K562 (cell line): ENCODE results near the gene ODAD3. TPM values are rescaled to one million over a fixed set of nuclear protein-coding genes. Genes with fewer than 3 reads are reported as not detected.
"Not testable (repeated sequence)": the region's sequence is repeated elsewhere in the genome, so short reads cannot be mapped to it uniquely, and the experiment has no call there.

ENCODE experiments used
- ATAC-seq: fragments of 200-7000 bp; cut with Tn5 transposase; 3 replicates; pipeline ENCODE4 v1.9.1; 2020; ENCODE audit warnings: moderate library complexity
- BruUV-seq: library from RNA; stranded (reverse); fragments of 400-500 nt; replicated peaks from 2 replicates; lab custom pipeline; 2021; lab: Mats Ljungman, UMichigan
- CTCF ChIA-PET: fragments of 300-600 bp; formaldehyde crosslinking; extraction: SDS; loops from one replicate; lab custom pipeline; 2021; ENCODE audit warnings: low intra/inter-chr PET ratio; lab: Yijun Ruan, JAX
- POLR2A ChIA-PET: fragments of 300-600, 350-650 bp; sonication (Branson Sonifier 250); formaldehyde crosslinking; extraction: SDS; loops from one replicate; lab custom pipeline; 2021; ENCODE audit warnings: antibody characterized with exemption, inconsistent platforms; lab: Yijun Ruan, JAX
- DNase-seq, 4 experiments: peaks; one replicate each; pipeline versions ENCODE4 v3.0.0 to v3.0.0-alpha.2; 2011 to 2018; ENCODE audit warnings: low spot score in 3 of 4, mixed read lengths in 3 of 4; ENCODE audit errors: extremely low read depth in 1 of 4
- FAIRE-seq: peaks from 2 replicates; lab custom pipeline; 2011; peaks lifted over from hg19 to GRCh38; lab: Jason Lieb, UNC
- H2AFZ ChIP-seq: 2 replicates; pipeline ENCODE4 v1.6.0; 2011; ENCODE audit warnings: low read depth, low read length, control low read depth, inconsistent platforms
- H3K27ac ChIP-seq: fragments of 200-600 bp; 3 replicates; pipeline ENCODE4 v1.8.0; 2011; ENCODE audit warnings: low read depth, mild to moderate bottlenecking, control low read depth, inconsistent platforms, low read length, moderate library complexity, mixed read lengths; ENCODE audit errors: extremely low read depth
- H3K27me3 ChIP-seq, 2 experiments: fragments of 300-600 bp in 1 of 2; 2 replicates in 1 of 2; 3 replicates in 1 of 2; pipeline versions ENCODE4 v1.6.0 to v1.8.0; 2011; ENCODE audit warnings: inconsistent platforms in 2 of 2, low read length in 2 of 2, mild to moderate bottlenecking in 1 of 2, mixed read lengths in 1 of 2, moderate library complexity in 1 of 2; ENCODE audit not compliant: control insufficient read depth in 2 of 2, insufficient read depth in 2 of 2
- H3K36me3 ChIP-seq: fragments of 300-600 bp; 3 replicates; pipeline ENCODE4 v1.8.0; 2011; ENCODE audit warnings: mild to moderate bottlenecking, low read length, inconsistent platforms; ENCODE audit not compliant: control insufficient read depth, insufficient read depth
- H3K4me1 ChIP-seq, 2 experiments: fragments of 200-600 bp in 1 of 2; replicated peaks in 1 of 2; 2 replicates in 1 of 2; 3 replicates in 1 of 2; pipeline versions ENCODE4 v1.5.1 to v1.8.0; 2011; ENCODE audit warnings: inconsistent platforms in 2 of 2, low read length in 2 of 2, mild to moderate bottlenecking in 1 of 2, mixed read lengths in 1 of 2, moderate library complexity in 1 of 2; ENCODE audit not compliant: control insufficient read depth in 2 of 2, insufficient read depth in 2 of 2
- H3K4me2 ChIP-seq: 2 replicates; pipeline ENCODE4 v1.6.1; 2011; ENCODE audit warnings: low read length, control low read depth, inconsistent platforms, mixed read lengths; ENCODE audit not compliant: insufficient read depth
- H3K4me3 ChIP-seq: fragments of 200-600 bp; sonication (generic), shearing (Covaris generic); 2 replicates; pipeline ENCODE4 v1.5.1; 2016; ENCODE audit warnings: control low read depth, inconsistent platforms
- H3K79me2 ChIP-seq: fragments of 200-600 bp; 3 replicates; pipeline ENCODE4 v1.8.0; 2011; ENCODE audit warnings: low read length, inconsistent platforms; ENCODE audit not compliant: control insufficient read depth, insufficient read depth
- H3K9ac ChIP-seq, 2 experiments: 2 replicates each; pipeline versions ENCODE4 v1.6.0 to v1.6.1; 2011; ENCODE audit warnings: low read depth in 2 of 2, low read length in 2 of 2, control low read depth in 1 of 2, inconsistent platforms in 1 of 2, mild to moderate bottlenecking in 1 of 2, mixed read lengths in 1 of 2; ENCODE audit not compliant: insufficient read depth in 1 of 2
- H3K9me1 ChIP-seq: one replicate; pipeline ENCODE4 v1.6.0; 2011; ENCODE audit warnings: inconsistent platforms, mild to moderate bottlenecking, low read length, moderate library complexity; ENCODE audit not compliant: control insufficient read depth, insufficient read depth
- H3K9me3 ChIP-seq: replicated peaks from 2 replicates; pipeline ENCODE4 v1.5.1; 2011; ENCODE audit warnings: low read depth, low read length, inconsistent platforms; ENCODE audit not compliant: control insufficient read depth, insufficient read depth
- H4K20me1 ChIP-seq: replicated peaks from 2 replicates; pipeline ENCODE4 v1.6.1; 2011; ENCODE audit warnings: low read length, inconsistent platforms, mixed read lengths; ENCODE audit not compliant: control insufficient read depth, insufficient read depth
- KDM1A ChIP-seq, 2 experiments: fragments of 450-650 bp; IDR thresholded peaks; 2 replicates each; pipeline ENCODE4 v1.6.1; 2016; ENCODE audit warnings: mild to moderate bottlenecking in 2 of 2
- TAF15 ChIP-seq: fragments of 200-400 bp; formaldehyde crosslinking; IDR thresholded peaks from 2 replicates; pipeline ENCODE4 v1.6.1; 2017; ENCODE audit warnings: mild to moderate bottlenecking, low read depth, low read length, moderate library complexity
- ZNF121 ChIP-seq: sonication (generic); formaldehyde crosslinking; conservative IDR thresholded peaks from 2 replicates; pipeline ENCODE4 v1.8.0; 2022; ENCODE audit warnings: missing genetic modification reagents
- WGBS: fragments of 100-300 bp; shearing (Covaris generic); methylation state at CpG from one replicate; pipeline ENCODE4 v1.1.6; 2016; ENCODE audit warnings: low coverage, mixed read lengths; ENCODE audit not compliant: insufficient coverage; ENCODE audit errors: missing lambda C conversion rate; 5-methylcytosine and 5-hydroxymethylcytosine counted together
- in situ Hi-C: fragments of 300-500 bp; cut with MboI; formaldehyde crosslinking; loops from 4 replicates; pipeline ENCODE4 v1.15.0; 2018; ENCODE audit warnings: inconsistent platforms, mixed read lengths
- intact Hi-C: fragments of 100-400 bp; cut with micrococcal nuclease; formaldehyde crosslinking; loops from 2 replicates; pipeline ENCODE4 v1.14.2; 2022
- polyA plus RNA-seq, 8 experiments: library from polyadenylated mRNA; depleted of rRNA in 4 of 8; stranded (reverse) in 5 of 8; unstranded in 3 of 8; fragments of >200 nt; fragmentation: Nextera tagmentation in 2 of 8; fragmentation: Illumina TruSeq in 1 of 8; extraction: Ambion mirVana in 2 of 8; extraction: Trizol in 1 of 8; gene quantifications; 2 replicates each; pipeline versions ENCODE4 v1.2.1 to v1.2.3, GENCODE V29; 2011 to 2014; ENCODE audit warnings: inconsistent platforms in 1 of 8, missing spikeins in 1 of 8
- total RNA-seq, 7 experiments: library from RNA; depleted of rRNA in 6 of 7; stranded (reverse); fragments of >200 nt in 6 of 7; fragmentation: Illumina TruSeq in 2 of 7; extraction: Trizol in 2 of 7; gene quantifications; 2 replicates each; pipeline versions ENCODE4 v1.2.1 to v1.2.3, GENCODE V29; 2011 to 2021; ENCODE audit warnings: low replicate concordance in 1 of 7
- TF ChIP-seq, protein P1 (sequence below): fragments of 450-650 bp; IDR thresholded peaks from 2 replicates; pipeline ENCODE4 v1.6.1; 2017; ENCODE audit warnings: antibody characterized with exemption

Gene ODAD3
- total and polyA plus RNA-seq, 9 of the 15 experiments (the other 6 are each of a cell fraction or from before 2014, with no cell fraction given), result 0.07 to 0.72 (median 0.14) TPM; not detected in 2

DNA sequence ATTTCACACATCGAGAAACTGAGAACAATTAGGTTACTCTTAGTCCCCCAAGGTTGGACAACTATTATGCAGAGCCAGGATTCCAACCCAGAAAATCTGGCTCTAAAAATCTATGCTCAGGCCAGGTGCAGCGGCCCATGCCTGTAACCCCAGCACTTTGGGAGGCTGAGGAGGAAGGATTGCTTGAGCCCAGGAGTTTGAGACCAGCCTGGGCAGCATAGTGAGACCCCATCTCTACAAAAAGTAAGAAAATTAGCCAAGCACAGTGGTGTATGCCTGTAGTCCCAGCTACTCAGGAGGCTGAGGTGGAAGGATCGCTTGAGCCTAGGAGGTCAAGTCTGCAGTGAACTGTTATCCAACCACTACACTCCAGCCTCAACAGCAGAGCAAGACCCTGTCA lies 1.4 kb downstream of the ODAD3 start:
- H3K9me1 ChIP-seq, ATAC-seq, H3K9me3 ChIP-seq, in situ Hi-C loops, H3K27me3 ChIP-seq, H3K9ac ChIP-seq, BruUV-seq, FAIRE-seq, H4K20me1 ChIP-seq, H3K4me2 ChIP-seq, intact Hi-C loops, DNase-seq, H2AFZ ChIP-seq, CTCF ChIA-PET, H3K4me3 ChIP-seq, H3K27ac ChIP-seq: not testable (repeated sequence)
- H3K79me2 ChIP-seq, result peaks cover 20% of the 10 kb centered on the region
- TF ChIP-seq ZNF121 (CRISPR knock-in tag), result peak; percentile 80
- TF ChIP-seq KDM1A (IDR thresholded peaks at IDR 0.05), result 0 out of 4 replicates have a peak, but pooled peaks of 1 of the 2 experiments have one; percentile 16
- POLR2A ChIA-PET, result interaction anchor here (1.2 kb wide), 1 partner anchor 9 kb away, joined by 3 read pairs; no protein-coding TSS in a partner anchor
- WGBS, result 80% methylated on average over 3 of the region's 3 CpGs
- H3K36me3 ChIP-seq, result peaks cover 22% of the 10 kb centered on the region
- peaks cover 11 to 22% of the 10 kb centered on the region in 2 experiments; a peak in 4 of 5 replicates for H3K4me1 ChIP-seq

GRCh38 chr19:11426656-11427055 lies 8.3 kb downstream of the ODAD3 start:
- TF ChIP-seq, protein P1, sequence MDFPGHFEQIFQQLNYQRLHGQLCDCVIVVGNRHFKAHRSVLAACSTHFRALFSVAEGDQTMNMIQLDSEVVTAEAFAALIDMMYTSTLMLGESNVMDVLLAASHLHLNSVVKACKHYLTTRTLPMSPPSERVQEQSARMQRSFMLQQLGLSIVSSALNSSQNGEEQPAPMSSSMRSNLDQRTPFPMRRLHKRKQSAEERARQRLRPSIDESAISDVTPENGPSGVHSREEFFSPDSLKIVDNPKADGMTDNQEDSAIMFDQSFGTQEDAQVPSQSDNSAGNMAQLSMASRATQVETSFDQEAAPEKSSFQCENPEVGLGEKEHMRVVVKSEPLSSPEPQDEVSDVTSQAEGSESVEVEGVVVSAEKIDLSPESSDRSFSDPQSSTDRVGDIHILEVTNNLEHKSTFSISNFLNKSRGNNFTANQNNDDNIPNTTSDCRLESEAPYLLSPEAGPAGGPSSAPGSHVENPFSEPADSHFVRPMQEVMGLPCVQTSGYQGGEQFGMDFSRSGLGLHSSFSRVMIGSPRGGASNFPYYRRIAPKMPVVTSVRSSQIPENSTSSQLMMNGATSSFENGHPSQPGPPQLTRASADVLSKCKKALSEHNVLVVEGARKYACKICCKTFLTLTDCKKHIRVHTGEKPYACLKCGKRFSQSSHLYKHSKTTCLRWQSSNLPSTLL, result no peak
- TF ChIP-seq TAF15, result no peak
- intact Hi-C loops (no loop called here), in situ Hi-C loops (no loop called here)
- Histone ChIP-seq H3K4me1 (peaks cover 0 to 38% of the 10 kb centered on the region in 2 experiments; a peak in 3 of 5 replicates), H3K27ac (no peak overlapping the region), H3K27me3 (no peaks in the 10 kb centered on the region), H3K4me2 (no peak overlapping the region), H3K4me3 (no peak overlapping the region), H3K9ac (peak overlapping the region in 1 of 2 experiments; percentile 61; a peak in 2 of 4 replicates), H3K79me2 (no peaks in the 10 kb centered on the region), H2AFZ (0 out of 2 replicates have a peak overlapping the region, but pooled peaks have one; percentile 14), H3K36me3 (no peaks in the 10 kb centered on the region), H4K20me1 (no peaks in the 10 kb centered on the region), H3K9me3 (no peaks in the 10 kb centered on the region; the same call in 1 of the 2 replicates), H3K9me1 (no peaks in the 10 kb centered on the region)
- BruUV-seq, result no TSS peak
- no peak for FAIRE-seq
- ChIA-PET POLR2A (interaction anchor here (0.6 kb wide), 2 partner anchors 101 to 171 kb away, joined by 3 to 5 read pairs; no protein-coding TSS in a partner anchor), CTCF (no interaction called here)
- DNase-seq, result peak in 1 of 4 experiments; percentile 2
- 66% methylated on average over 16 of the region's 19 CpGs for WGBS
- ATAC-seq, result no peak
